Neuronal stem cell (in vitro differentiated cells): ENCODE results near the gene AREL1.
A peak's percentile ranks its signal among the peaks of the same experiment; 100 is the strongest.

Experiments used
- DNase-seq: peaks from one replicate; pipeline ENCODE4 v3.0.0-alpha.2; 2013; ENCODE audit warnings: low spot score
- H2AFZ ChIP-seq: one replicate; pipeline ENCODE4 v1.6.1; 2013; ENCODE audit warnings: mild to moderate bottlenecking, low read length, inconsistent platforms
- H2AK5ac ChIP-seq: 2 replicates; pipeline ENCODE4 v1.6.1; 2013; ENCODE audit warnings: low read depth, mild to moderate bottlenecking, inconsistent platforms, low read length, moderate library complexity, mixed read lengths
- H2BK120ac ChIP-seq: 2 replicates; pipeline ENCODE4 v1.6.1; 2013; ENCODE audit warnings: low read depth, mild to moderate bottlenecking, inconsistent platforms, low read length, moderate library complexity, mixed read lengths
- H2BK12ac ChIP-seq: one replicate; pipeline ENCODE4 v1.6.1; 2013; ENCODE audit warnings: low read length, inconsistent platforms
- H2BK15ac ChIP-seq: 2 replicates; pipeline ENCODE4 v1.6.1; 2013; ENCODE audit warnings: mild to moderate bottlenecking, low read length, inconsistent platforms, mixed read lengths
- H2BK5ac ChIP-seq: one replicate; pipeline ENCODE4 v1.6.1; 2013; ENCODE audit warnings: inconsistent platforms, mild to moderate bottlenecking, low read length, moderate library complexity
- H3K14ac ChIP-seq: one replicate; pipeline ENCODE4 v1.6.1; 2013; ENCODE audit warnings: low read length, inconsistent platforms
- H3K18ac ChIP-seq: 2 replicates; pipeline ENCODE4 v1.6.1; 2013; ENCODE audit warnings: low read length, inconsistent platforms
- H3K23ac ChIP-seq: 2 replicates; pipeline ENCODE4 v1.6.1; 2013; ENCODE audit warnings: low read depth, mild to moderate bottlenecking, mixed read lengths, low read length, inconsistent platforms; ENCODE audit not compliant: poor library complexity
- H3K27ac ChIP-seq: replicated peaks from 3 replicates; pipeline ENCODE4 v1.5.1; 2013; ENCODE audit warnings: low read length, inconsistent platforms
- H3K27me3 ChIP-seq, 3 experiments: 2 replicates each; pipeline ENCODE4 v1.6.1; 2013; ENCODE audit warnings: low read length in 3 of 3, mild to moderate bottlenecking in 2 of 3, inconsistent platforms in 1 of 3, low read depth in 1 of 3, mixed read lengths in 1 of 3, moderate library complexity in 1 of 3; ENCODE audit not compliant: control insufficient read depth in 3 of 3, insufficient read depth in 3 of 3
- H3K36me3 ChIP-seq, 2 donors: replicated peaks in 1 of 2; 2 replicates each; pipeline ENCODE4 v1.6.1; 2013; ENCODE audit warnings: low read length in 2 of 2; ENCODE audit not compliant: control insufficient read depth in 2 of 2, insufficient read depth in 2 of 2
- H3K4ac ChIP-seq: 2 replicates; pipeline ENCODE4 v1.6.1; 2013; ENCODE audit warnings: inconsistent platforms, mild to moderate bottlenecking, low read length, moderate library complexity
- H3K4me1 ChIP-seq, 2 donors: 1 replicate in 1 of 2; 2 replicates in 1 of 2; pipeline ENCODE4 v1.6.1; 2013; ENCODE audit warnings: low read length in 2 of 2, low read depth in 1 of 2; ENCODE audit not compliant: control insufficient read depth in 2 of 2, insufficient read depth in 1 of 2
- H3K4me2 ChIP-seq: one replicate; pipeline ENCODE4 v1.6.1; 2013; ENCODE audit warnings: mild to moderate bottlenecking, low read length, inconsistent platforms; ENCODE audit not compliant: insufficient read depth, poor library complexity, severe bottlenecking
- H3K4me3 ChIP-seq, 2 donors: 2 replicates each; pipeline ENCODE4 v1.5.1; 2013; ENCODE audit warnings: low read length in 2 of 2, mild to moderate bottlenecking in 2 of 2, inconsistent platforms in 1 of 2, moderate library complexity in 1 of 2
- H3K79me1 ChIP-seq: one replicate; pipeline ENCODE4 v1.6.1; 2013; ENCODE audit warnings: low read depth, mild to moderate bottlenecking, inconsistent platforms, low read length, moderate library complexity
- H3K9ac ChIP-seq: one replicate; pipeline ENCODE4 v1.6.1; 2013; ENCODE audit warnings: mild to moderate bottlenecking, low read depth, low read length, inconsistent platforms; ENCODE audit not compliant: poor library complexity
- H3K9me3 ChIP-seq, 2 donors: replicated peaks in 1 of 2; 2 replicates each; pipeline versions ENCODE3 to v1.6.1; 2013; ENCODE audit warnings: low read length in 2 of 2, mild to moderate bottlenecking in 2 of 2, inconsistent platforms in 1 of 2, low read depth in 1 of 2, mixed read lengths in 1 of 2, moderate library complexity in 1 of 2; ENCODE audit not compliant: control insufficient read depth in 2 of 2, insufficient read depth in 1 of 2
- H4K8ac ChIP-seq: one replicate; pipeline ENCODE4 v1.6.1; 2013; ENCODE audit warnings: low read depth, mild to moderate bottlenecking, inconsistent platforms, low read length, moderate library complexity
- H4K91ac ChIP-seq: one replicate; pipeline ENCODE4 v1.6.1; 2013; ENCODE audit warnings: low read length, low read depth, mild to moderate bottlenecking, inconsistent platforms; ENCODE audit not compliant: poor library complexity
- WGBS, 2 donors: extraction: QIAGEN DNeasy Blood & Tissue Kit; methylation state at CpG; one replicate each; pipeline ENCODE4 v1.1.7; 2013; ENCODE audit warnings: missing lambda C conversion rate in 2 of 2, mixed read lengths in 1 of 2; ENCODE audit not compliant: insufficient read length in 2 of 2, insufficient replicate concordance in 1 of 2; ENCODE audit errors: extremely low coverage in 2 of 2; 5-methylcytosine and 5-hydroxymethylcytosine counted together

AREL1 gene

GRCh38 chr14:74649673-74650072 lies 63.2 kb downstream of the AREL1 start:
- Histone ChIP-seq H4K8ac (no peak overlapping the region), H3K9me3 (no peaks in the 10 kb centered on the region), H3K4ac (no peak overlapping the region), H2BK120ac (no peak overlapping the region), H2AFZ (no peak overlapping the region), H3K79me1 (no peaks in the 10 kb centered on the region), H3K23ac (no peak overlapping the region), H3K27ac (no peak overlapping the region), H3K9ac (no peak overlapping the region), H4K91ac (no peak overlapping the region), H2BK12ac (no peak overlapping the region), H3K36me3 (peaks cover 0 to 2% of the 10 kb centered on the region in 2 donors), H3K14ac (no peak overlapping the region), H2AK5ac (no peak overlapping the region), H2BK15ac (no peak overlapping the region), H3K27me3 (no peaks in the 10 kb centered on the region), H2BK5ac (no peak overlapping the region), H3K4me1 (peaks cover 4% of the 10 kb centered on the region in 2 donors), H3K18ac (no peak overlapping the region), H3K4me3 (no peak overlapping the region), H3K4me2 (no peak overlapping the region)
- WGBS, 2 donors = no CpG with 5 or more reads among the region's 2 CpGs
- DNase-seq = no peak

- H2AK5ac ChIP-seq = no peak overlapping the region
- peaks cover 0 to 2% of the 10 kb centered on the region in 2 donors for H3K36me3 ChIP-seq
- H3K27ac ChIP-seq = no peak overlapping the region
- no peak overlapping the region for H2BK120ac ChIP-seq
- H2BK12ac ChIP-seq = no peak overlapping the region
- WGBS, 2 donors = no CpG with 5 or more reads among the region's 7 CpGs
- H3K4me1 ChIP-seq = peaks cover 4% of the 10 kb centered on the region in 2 donors
- H2AFZ ChIP-seq = no peak overlapping the region
- no peak overlapping the region for H4K8ac ChIP-seq
- no peak overlapping the region for H2BK5ac ChIP-seq
- no peaks in the 10 kb centered on the region for H3K27me3 ChIP-seq
- H4K91ac ChIP-seq = no peak overlapping the region
- no peak overlapping the region for H3K4me3 ChIP-seq
- H3K4me2 ChIP-seq = no peak overlapping the region
- H3K79me1 ChIP-seq = no peaks in the 10 kb centered on the region
- no peak overlapping the region for H3K23ac ChIP-seq
- H3K9me3 ChIP-seq = no peaks in the 10 kb centered on the region
- H3K9ac ChIP-seq = no peak overlapping the region
- H3K14ac ChIP-seq = no peak overlapping the region
- DNase-seq = no peak
- H2BK15ac ChIP-seq = no peak overlapping the region
- no peak overlapping the region for H3K18ac ChIP-seq
- no peak overlapping the region for H3K4ac ChIP-seq
Measured at GRCh38 chr14:74649167-74649566, 63.7 kb downstream of the AREL1 start.

GRCh38 chr14:74648601-74649000 lies 64.3 kb downstream of the AREL1 start:
- whole genome bisulfite sequencing, 2 donors = no CpG with 5 or more reads among the region's 7 CpGs
- no peak overlapping the region for H2BK120ac ChIP-seq
- peaks cover 4% of the 10 kb centered on the region in 2 donors for H3K4me1 ChIP-seq
- H3K4me2 ChIP-seq = no peak overlapping the region
- peaks cover 0 to 2% of the 10 kb centered on the region in 2 donors for H3K36me3 ChIP-seq
- H3K27me3 ChIP-seq = no peaks in the 10 kb centered on the region
- H2BK15ac ChIP-seq = no peak overlapping the region
- no peak overlapping the region for H3K18ac ChIP-seq
- no peak overlapping the region for H3K27ac ChIP-seq
- H3K23ac ChIP-seq = no peak overlapping the region
- DNase-seq = no peak
- no peak overlapping the region for H2BK12ac ChIP-seq
- H4K8ac ChIP-seq = no peak overlapping the region
- no peaks in the 10 kb centered on the region for H3K9me3 ChIP-seq
- H3K4me3 ChIP-seq = no peak overlapping the region
- H3K14ac ChIP-seq = peak overlapping the region; percentile 33
- no peak overlapping the region for H2AFZ ChIP-seq
- H4K91ac ChIP-seq = no peak overlapping the region
- no peak overlapping the region for H2AK5ac ChIP-seq
- H3K4ac ChIP-seq = no peak overlapping the region
- no peak overlapping the region for H3K9ac ChIP-seq
- no peaks in the 10 kb centered on the region for H3K79me1 ChIP-seq
- no peak overlapping the region for H2BK5ac ChIP-seq

GRCh38 chr14:74647678-74648461 lies 65.0 kb downstream of the AREL1 start:
- H4K91ac ChIP-seq = peak overlapping the region; percentile 40
- no peak overlapping the region for H3K4me2 ChIP-seq
- H3K4me3 ChIP-seq = peak overlapping the region in 1 of 2 donors; percentile 8
- no peak overlapping the region for H2BK5ac ChIP-seq
- no peak overlapping the region for H2BK12ac ChIP-seq
- H3K9ac ChIP-seq = peak overlapping the region; percentile 13
- peak overlapping the region; percentile 59 for H3K18ac ChIP-seq
- no peak for DNase-seq
- no peak overlapping the region for H2BK120ac ChIP-seq
- peaks cover 4% of the 10 kb centered on the region in 2 donors for H3K4me1 ChIP-seq
- peak overlapping the region; percentile 11 for H3K23ac ChIP-seq
- H4K8ac ChIP-seq = no peak overlapping the region
- H3K14ac ChIP-seq = no peak overlapping the region
- no peak overlapping the region for H2BK15ac ChIP-seq
- WGBS, 2 donors = no CpG with 5 or more reads among the region's 7 CpGs
- no peaks in the 10 kb centered on the region for H3K27me3 ChIP-seq
- no peaks in the 10 kb centered on the region for H3K79me1 ChIP-seq
- H3K27ac ChIP-seq = no peak overlapping the region
- no peaks in the 10 kb centered on the region for H3K36me3 ChIP-seq
- no peaks in the 10 kb centered on the region for H3K9me3 ChIP-seq
- peak overlapping the region; percentile 46 for H2AFZ ChIP-seq
- H3K4ac ChIP-seq = no peak overlapping the region
- no peak overlapping the region for H2AK5ac ChIP-seq
